Neural cell (in vitro differentiated cells): ENCODE measurements around the gene HOATZ. TPM values are rescaled to one million over a fixed set of nuclear protein-coding genes. Genes with fewer than 3 reads are reported as not detected.

Source experiments
- H2AFZ ChIP-seq: fragments of 200-600, 300-800 bp; sonication (generic), shearing (Covaris generic); 2 replicates; pipeline ENCODE4 v1.6.0; 2014; ENCODE audit warnings: low read depth, mild to moderate bottlenecking, antibody characterized with exemption, low read length, moderate library complexity
- H3F3A ChIP-seq: fragments of 200-600 bp; shearing (Covaris generic); 2 replicates; pipeline ENCODE4 v1.6.1; 2016; ENCODE audit warnings: mild to moderate bottlenecking, moderate library complexity, mixed read lengths, antibody characterized with exemption, low read length; ENCODE audit not compliant: insufficient read depth, poor library complexity, severe bottlenecking
- H3K27ac ChIP-seq: fragments of 200-600, 300-800 bp; sonication (generic), shearing (Covaris generic); 2 replicates; pipeline ENCODE4 v1.5.1; 2014; ENCODE audit warnings: mild to moderate bottlenecking, low read length, moderate library complexity
- H3K27me3 ChIP-seq: fragments of 300-800, 200-600 bp; sonication (generic), shearing (Covaris generic); 2 replicates; pipeline ENCODE4 v1.6.0; 2014; ENCODE audit warnings: mild to moderate bottlenecking, low read depth, low read length, moderate library complexity; ENCODE audit not compliant: insufficient read depth
- H3K36me3 ChIP-seq: fragments of 300-800, 200-600 bp; sonication (generic), shearing (Covaris generic); 2 replicates; pipeline ENCODE4 v1.5.1; 2014; ENCODE audit warnings: mild to moderate bottlenecking, antibody characterized with exemption, low read length, moderate library complexity; ENCODE audit not compliant: insufficient read depth
- H3K4me2 ChIP-seq: fragments of 300-800, 200-600 bp; sonication (generic), shearing (Covaris generic); 2 replicates; pipeline ENCODE4 v1.6.0; 2014; ENCODE audit warnings: mild to moderate bottlenecking, low read length
- H3K4me3 ChIP-seq: fragments of 300-800, 200-600 bp; sonication (generic), shearing (Covaris generic); 2 replicates; pipeline ENCODE4 v1.5.1; 2014; ENCODE audit warnings: mild to moderate bottlenecking, low read length, moderate library complexity
- H3K79me2 ChIP-seq: fragments of 200-600 bp; shearing (Covaris generic); replicated peaks from 2 replicates; pipeline ENCODE4 v1.6.0; 2014; ENCODE audit warnings: mild to moderate bottlenecking, low read length, moderate library complexity; ENCODE audit not compliant: insufficient read depth
- H3K9ac ChIP-seq: fragments of 300-800, 200-600 bp; sonication (generic), shearing (Covaris generic); 2 replicates; pipeline ENCODE4 v1.6.1; 2016; ENCODE audit warnings: mild to moderate bottlenecking, low read length, mixed read lengths
- H3K9me2 ChIP-seq: fragments of 200-600 bp; shearing (Covaris generic); 2 replicates; pipeline ENCODE4 v1.6.1; 2016; ENCODE audit warnings: mild to moderate bottlenecking, low read length, mixed read lengths; ENCODE audit not compliant: insufficient read depth
- H3K9me3 ChIP-seq: fragments of 200-600, 300-800 bp; sonication (generic), shearing (Covaris generic); 2 replicates; pipeline ENCODE4 v1.6.1; 2016; ENCODE audit warnings: mild to moderate bottlenecking, mixed run types, low read length, moderate library complexity, mixed read lengths
- H4K20me1 ChIP-seq: fragments of 200-600 bp; shearing (Covaris generic); 2 replicates; pipeline ENCODE4 v1.6.1; 2016; ENCODE audit warnings: mild to moderate bottlenecking, mixed run types; ENCODE audit not compliant: insufficient read depth
- EP300 ChIP-seq: fragments of 450-650 bp; conservative IDR thresholded peaks from 2 replicates; pipeline ENCODE4 v1.6.1; 2014; ENCODE audit warnings: antibody characterized with exemption, mild to moderate bottlenecking, moderate library complexity; ENCODE audit not compliant: poor library complexity, severe bottlenecking
- EZH2 ChIP-seq: fragments of 200-600, 300-800 bp; shearing (Covaris generic), sonication (generic); IDR thresholded peaks from 2 replicates; pipeline ENCODE4 v1.6.1; 2014; ENCODE audit warnings: antibody characterized with exemption, low read length, borderline replicate concordance, mild to moderate bottlenecking; ENCODE audit not compliant: insufficient read depth, poor library complexity, severe bottlenecking
- MXI1 ChIP-seq: fragments of 450-650 bp; conservative IDR thresholded peaks from 2 replicates; pipeline ENCODE4 v1.6.1; 2014; ENCODE audit warnings: antibody characterized with exemption, mild to moderate bottlenecking; ENCODE audit not compliant: poor library complexity, severe bottlenecking
- POLR2AphosphoS5 ChIP-seq: IDR thresholded peaks from 2 replicates; pipeline ENCODE4 v1.6.1; 2012
- RAD21 ChIP-seq: fragments of 450-650 bp; conservative IDR thresholded peaks from 2 replicates; pipeline ENCODE4 v1.6.1; 2014; ENCODE audit warnings: antibody characterized with exemption, mild to moderate bottlenecking, moderate library complexity
- SMC3 ChIP-seq: fragments of 450-650 bp; conservative IDR thresholded peaks from 2 replicates; pipeline ENCODE4 v1.6.1; 2014; ENCODE audit warnings: antibody characterized with exemption, mild to moderate bottlenecking, moderate library complexity; ENCODE audit not compliant: poor library complexity
- TAF1 ChIP-seq: IDR thresholded peaks from 2 replicates; pipeline ENCODE4 v1.6.1; 2012; ENCODE audit warnings: low read depth
- polyA plus RNA-seq: library from polyadenylated mRNA; depleted of rRNA; stranded (reverse); fragments of >200 nt; gene quantifications from 2 replicates; pipeline ENCODE4 v1.2.3, GENCODE V29; 2014
- TF ChIP-seq, protein P1 (sequence below): fragments of 450-650 bp; IDR thresholded peaks from 2 replicates; pipeline ENCODE4 v1.5.1; 2014; ENCODE audit warnings: antibody characterized with exemption, mild to moderate bottlenecking, moderate library complexity; ENCODE audit not compliant: poor library complexity, severe bottlenecking
- TF ChIP-seq, protein P2 (sequence below): IDR thresholded peaks from 2 replicates; pipeline ENCODE4 v1.6.1; 2012; ENCODE audit warnings: borderline replicate concordance

HOATZ gene
- polyA plus RNA-seq, 1 donor from 2014 or later = not detected

DNA sequence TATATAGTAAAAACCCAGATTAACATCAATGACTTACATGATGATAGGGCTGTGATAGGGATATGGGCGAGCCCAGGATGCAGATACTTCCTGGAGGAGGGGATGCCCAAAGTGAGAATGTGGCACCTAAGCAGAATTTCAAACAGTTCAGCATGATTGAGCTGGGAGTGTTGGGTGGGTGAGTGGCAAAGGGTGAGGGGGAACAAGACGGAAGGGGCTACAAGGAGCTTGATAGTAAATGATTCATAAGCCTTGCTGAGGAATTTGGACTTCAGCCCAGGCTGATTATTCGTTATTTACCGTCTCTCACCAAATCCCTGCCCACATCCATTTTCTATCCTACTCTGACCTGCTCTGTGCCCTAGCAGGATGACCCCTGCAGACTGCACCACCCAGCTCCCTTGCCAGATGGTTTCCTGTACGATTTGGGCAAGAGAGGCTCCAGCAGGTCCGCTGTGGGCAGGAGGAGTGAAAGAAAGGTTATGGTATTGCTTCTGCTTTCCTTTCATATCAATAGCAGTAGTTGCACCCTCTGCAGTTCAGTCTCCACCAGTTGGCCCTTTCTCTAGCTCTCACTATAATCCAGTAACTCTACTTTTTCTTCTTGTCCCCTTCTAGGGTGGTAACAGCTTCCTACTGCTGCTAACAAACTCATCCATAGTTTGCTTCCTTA is 57.4 kb downstream of the HOATZ start:
- H3K9ac ChIP-seq = no peak overlapping the region
- no peaks in the 10 kb centered on the region for H3K27me3 ChIP-seq
- H3K9me3 ChIP-seq = no peaks in the 10 kb centered on the region
- TF ChIP-seq, protein P1, sequence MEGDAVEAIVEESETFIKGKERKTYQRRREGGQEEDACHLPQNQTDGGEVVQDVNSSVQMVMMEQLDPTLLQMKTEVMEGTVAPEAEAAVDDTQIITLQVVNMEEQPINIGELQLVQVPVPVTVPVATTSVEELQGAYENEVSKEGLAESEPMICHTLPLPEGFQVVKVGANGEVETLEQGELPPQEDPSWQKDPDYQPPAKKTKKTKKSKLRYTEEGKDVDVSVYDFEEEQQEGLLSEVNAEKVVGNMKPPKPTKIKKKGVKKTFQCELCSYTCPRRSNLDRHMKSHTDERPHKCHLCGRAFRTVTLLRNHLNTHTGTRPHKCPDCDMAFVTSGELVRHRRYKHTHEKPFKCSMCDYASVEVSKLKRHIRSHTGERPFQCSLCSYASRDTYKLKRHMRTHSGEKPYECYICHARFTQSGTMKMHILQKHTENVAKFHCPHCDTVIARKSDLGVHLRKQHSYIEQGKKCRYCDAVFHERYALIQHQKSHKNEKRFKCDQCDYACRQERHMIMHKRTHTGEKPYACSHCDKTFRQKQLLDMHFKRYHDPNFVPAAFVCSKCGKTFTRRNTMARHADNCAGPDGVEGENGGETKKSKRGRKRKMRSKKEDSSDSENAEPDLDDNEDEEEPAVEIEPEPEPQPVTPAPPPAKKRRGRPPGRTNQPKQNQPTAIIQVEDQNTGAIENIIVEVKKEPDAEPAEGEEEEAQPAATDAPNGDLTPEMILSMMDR = no peak
- TF ChIP-seq EP300 = no peak
- TF ChIP-seq SMC3 = no peak
- no peak for TF ChIP-seq RAD21
- TF ChIP-seq MXI1 = no peak
- no peak for TF ChIP-seq POLR2AphosphoS5
- no peak for TF ChIP-seq TAF1
- TF ChIP-seq, protein P2, sequence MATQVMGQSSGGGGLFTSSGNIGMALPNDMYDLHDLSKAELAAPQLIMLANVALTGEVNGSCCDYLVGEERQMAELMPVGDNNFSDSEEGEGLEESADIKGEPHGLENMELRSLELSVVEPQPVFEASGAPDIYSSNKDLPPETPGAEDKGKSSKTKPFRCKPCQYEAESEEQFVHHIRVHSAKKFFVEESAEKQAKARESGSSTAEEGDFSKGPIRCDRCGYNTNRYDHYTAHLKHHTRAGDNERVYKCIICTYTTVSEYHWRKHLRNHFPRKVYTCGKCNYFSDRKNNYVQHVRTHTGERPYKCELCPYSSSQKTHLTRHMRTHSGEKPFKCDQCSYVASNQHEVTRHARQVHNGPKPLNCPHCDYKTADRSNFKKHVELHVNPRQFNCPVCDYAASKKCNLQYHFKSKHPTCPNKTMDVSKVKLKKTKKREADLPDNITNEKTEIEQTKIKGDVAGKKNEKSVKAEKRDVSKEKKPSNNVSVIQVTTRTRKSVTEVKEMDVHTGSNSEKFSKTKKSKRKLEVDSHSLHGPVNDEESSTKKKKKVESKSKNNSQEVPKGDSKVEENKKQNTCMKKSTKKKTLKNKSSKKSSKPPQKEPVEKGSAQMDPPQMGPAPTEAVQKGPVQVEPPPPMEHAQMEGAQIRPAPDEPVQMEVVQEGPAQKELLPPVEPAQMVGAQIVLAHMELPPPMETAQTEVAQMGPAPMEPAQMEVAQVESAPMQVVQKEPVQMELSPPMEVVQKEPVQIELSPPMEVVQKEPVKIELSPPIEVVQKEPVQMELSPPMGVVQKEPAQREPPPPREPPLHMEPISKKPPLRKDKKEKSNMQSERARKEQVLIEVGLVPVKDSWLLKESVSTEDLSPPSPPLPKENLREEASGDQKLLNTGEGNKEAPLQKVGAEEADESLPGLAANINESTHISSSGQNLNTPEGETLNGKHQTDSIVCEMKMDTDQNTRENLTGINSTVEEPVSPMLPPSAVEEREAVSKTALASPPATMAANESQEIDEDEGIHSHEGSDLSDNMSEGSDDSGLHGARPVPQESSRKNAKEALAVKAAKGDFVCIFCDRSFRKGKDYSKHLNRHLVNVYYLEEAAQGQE = no peak
- no peak for TF ChIP-seq EZH2
- H3F3A ChIP-seq = no peaks in the 10 kb centered on the region
- H3K79me2 ChIP-seq = no peaks in the 10 kb centered on the region
- no peak overlapping the region for H3K27ac ChIP-seq
- no peak overlapping the region for H3K4me2 ChIP-seq
- no peak overlapping the region for H2AFZ ChIP-seq
- H3K36me3 ChIP-seq = no peaks in the 10 kb centered on the region
- no peak overlapping the region for H3K4me3 ChIP-seq
- no peaks in the 10 kb centered on the region for H3K9me2 ChIP-seq
- no peaks in the 10 kb centered on the region for H4K20me1 ChIP-seq

DNA sequence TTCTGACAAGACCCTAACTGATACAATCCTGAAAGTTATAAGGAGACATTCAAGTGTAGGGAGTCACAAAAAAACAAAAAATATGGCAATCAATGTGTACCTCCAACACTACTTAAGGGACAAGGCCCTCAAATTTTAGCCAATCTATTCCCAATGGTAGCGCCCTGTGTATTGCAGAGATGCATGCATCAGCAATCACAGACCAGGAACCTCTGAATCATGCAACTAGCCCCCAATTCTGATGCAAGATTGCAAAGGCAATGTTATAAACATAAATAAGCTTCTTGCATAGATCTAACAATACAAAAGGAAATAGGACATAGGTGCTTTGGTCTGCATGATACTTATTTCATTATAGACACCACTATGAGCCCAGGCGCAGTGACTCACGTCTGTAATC is 58.0 kb downstream of the HOATZ start:
- no peaks in the 10 kb centered on the region for H3K9me3 ChIP-seq
- H3K36me3 ChIP-seq = no peaks in the 10 kb centered on the region
- H3K4me3 ChIP-seq = no peak overlapping the region
- H3K9me2 ChIP-seq = no peaks in the 10 kb centered on the region
- no peak overlapping the region for H3K4me2 ChIP-seq
- no peaks in the 10 kb centered on the region for H3K79me2 ChIP-seq
- H3K9ac ChIP-seq = no peak overlapping the region
- H3F3A ChIP-seq = no peaks in the 10 kb centered on the region
- H3K27me3 ChIP-seq = no peaks in the 10 kb centered on the region
- TF ChIP-seq MXI1 (no peak), EZH2 (no peak), EP300 (no peak), POLR2AphosphoS5 (no peak), RAD21 (no peak), TAF1 (no peak), SMC3 (no peak)
- TF ChIP-seq, protein P2 = no peak
- TF ChIP-seq, protein P1 = no peak
- no peaks in the 10 kb centered on the region for H4K20me1 ChIP-seq
- H3K27ac ChIP-seq = no peak overlapping the region
- H2AFZ ChIP-seq = no peak overlapping the region
